ENCODE results near the gene COCH.
"Not testable (repeated sequence)": the region's sequence is repeated elsewhere in the genome, so short reads cannot be mapped to it uniquely, and the experiment has no call there.

- TF ChIP-seq CTCF (IDR thresholded peaks at IDR 0.05); POLR2A (IDR thresholded peaks at IDR 0.05; ENCODE audit: low read depth); POLR2AphosphoS5 (IDR thresholded peaks at IDR 0.05): not testable (repeated sequence)
Observed at GRCh38 chr14:30897121-30897520, 22.8 kb downstream of the COCH start.
